ENCODE measurements around the gene PYROXD2.

Gene PYROXD2

GRCh38 chr10:98357194-98357822 is 57.7 kb downstream of the PYROXD2 start:
- Histone ChIP-seq H3K9ac (no peak overlapping the region), H3K79me2 (no peaks in the 10 kb centered on the region), H3K36me3 (ENCODE audit: control insufficient read depth, insufficient read depth, low read length) (no peaks in the 10 kb centered on the region), H3K27ac (no peak overlapping the region), H3K4me1 (no peaks in the 10 kb centered on the region), H3K4me3 (ENCODE audit: low read depth, low read length) (no peak overlapping the region), H2AFZ (no peak overlapping the region), H3K27me3 (ENCODE audit: control insufficient read depth, insufficient read depth, low read length) (no peaks in the 10 kb centered on the region), H3K9me3 (ENCODE audit: control insufficient read depth, low read length) (no peaks in the 10 kb centered on the region), H3K4me2 (ENCODE audit: low read length) (no peak overlapping the region)
- no peak for TF ChIP-seq CTCF (IDR thresholded peaks at IDR 0.05)

- Histone ChIP-seq H3K36me3 (ENCODE audit: control insufficient read depth, insufficient read depth, low read length) (no peaks in the 10 kb centered on the region), H3K4me3 (ENCODE audit: low read depth, low read length) (no peak overlapping the region), H3K9ac (no peak overlapping the region), H2AFZ (no peak overlapping the region), H3K9me3 (ENCODE audit: control insufficient read depth, low read length) (no peaks in the 10 kb centered on the region), H3K27ac (no peak overlapping the region), H3K27me3 (ENCODE audit: control insufficient read depth, insufficient read depth, low read length) (no peaks in the 10 kb centered on the region), H3K4me1 (no peaks in the 10 kb centered on the region), H3K4me2 (ENCODE audit: low read length) (no peak overlapping the region), H3K79me2 (no peaks in the 10 kb centered on the region)
- TF ChIP-seq CTCF (IDR thresholded peaks at IDR 0.05): no peak
Measured at GRCh38 chr10:98354491-98354890, 60.5 kb downstream of the PYROXD2 start.

- no peak overlapping the region for H3K4me3 ChIP-seq (ENCODE audit: low read depth, low read length)
- H3K79me2 ChIP-seq: no peaks in the 10 kb centered on the region
- no peaks in the 10 kb centered on the region for H3K4me1 ChIP-seq
- H2AFZ ChIP-seq: no peak overlapping the region
- H3K36me3 ChIP-seq (ENCODE audit: control insufficient read depth, insufficient read depth, low read length): no peaks in the 10 kb centered on the region
- no peaks in the 10 kb centered on the region for H3K9me3 ChIP-seq (ENCODE audit: control insufficient read depth, low read length)
- no peak overlapping the region for H3K27ac ChIP-seq
- H3K4me2 ChIP-seq (ENCODE audit: low read length): no peak overlapping the region
- TF ChIP-seq CTCF (IDR thresholded peaks at IDR 0.05): no peak
- H3K9ac ChIP-seq: no peak overlapping the region
- no peaks in the 10 kb centered on the region for H3K27me3 ChIP-seq (ENCODE audit: control insufficient read depth, insufficient read depth, low read length)
Measured at GRCh38 chr10:98353170-98353569, 61.8 kb downstream of the PYROXD2 start.

- TF ChIP-seq CTCF (IDR thresholded peaks at IDR 0.05): no peak
- no peak overlapping the region for H3K27ac ChIP-seq
- no peak overlapping the region for H3K4me2 ChIP-seq (ENCODE audit: low read length)
- H3K4me1 ChIP-seq: no peaks in the 10 kb centered on the region
- H3K27me3 ChIP-seq (ENCODE audit: control insufficient read depth, insufficient read depth, low read length): no peaks in the 10 kb centered on the region
- no peaks in the 10 kb centered on the region for H3K9me3 ChIP-seq (ENCODE audit: control insufficient read depth, low read length)
- no peak overlapping the region for H2AFZ ChIP-seq
- no peak overlapping the region for H3K4me3 ChIP-seq (ENCODE audit: low read depth, low read length)
- H3K79me2 ChIP-seq: no peaks in the 10 kb centered on the region
- H3K9ac ChIP-seq: no peak overlapping the region
- H3K36me3 ChIP-seq (ENCODE audit: control insufficient read depth, insufficient read depth, low read length): no peaks in the 10 kb centered on the region
Measured at GRCh38 chr10:98351831-98352402, 63.1 kb downstream of the PYROXD2 start.

- Histone ChIP-seq H3K4me3 (ENCODE audit: low read depth, low read length) (no peak overlapping the region), H3K79me2 (no peaks in the 10 kb centered on the region), H3K4me1 (no peaks in the 10 kb centered on the region), H3K4me2 (ENCODE audit: low read length) (no peak overlapping the region), H2AFZ (no peak overlapping the region), H3K27me3 (ENCODE audit: control insufficient read depth, insufficient read depth, low read length) (no peaks in the 10 kb centered on the region), H3K27ac (no peak overlapping the region), H3K36me3 (ENCODE audit: control insufficient read depth, insufficient read depth, low read length) (no peaks in the 10 kb centered on the region), H3K9me3 (ENCODE audit: control insufficient read depth, low read length) (no peaks in the 10 kb centered on the region), H3K9ac (no peak overlapping the region)
- no peak for TF ChIP-seq CTCF (IDR thresholded peaks at IDR 0.05)
Measured at GRCh38 chr10:98349508-98349922, 65.5 kb downstream of the PYROXD2 start.
